ENCODE results near the gene SLC5A8. TPM values are rescaled to one million over a fixed set of nuclear protein-coding genes. Genes with fewer than 3 reads are reported as not detected.
"Not testable (repeated sequence)": the region's sequence is repeated elsewhere in the genome, so short reads cannot be mapped to it uniquely, and the experiment has no call there.

The SLC5A8 gene
- total RNA-seq, 2 donors from 2014 or later = 0.06 to 0.15 TPM

GRCh38 chr12:101174541-101174940, 35.5 kb downstream of the SLC5A8 start:
- DNase-seq (peak; percentile 38 to 49), ATAC-seq (peak; percentile 99)
- intact Hi-C loops (cut with DNase I, micrococcal nuclease) = no loop called here

GRCh38 chr12:101173197-101173749, 36.8 kb downstream of the SLC5A8 start:
- intact Hi-C loops (cut with DNase I, micrococcal nuclease) = no loop called here
- DNase-seq (no peak), ATAC-seq (no peak)

- ATAC-seq = peak; percentile 36
- DNase-seq = no peak
- intact Hi-C loops (cut with DNase I, micrococcal nuclease) = no loop called here
Observed at GRCh38 chr12:101172316-101172715, 37.7 kb downstream of the SLC5A8 start.

- DNase-seq (no peak), ATAC-seq (no peak)
- intact Hi-C loops (cut with DNase I, micrococcal nuclease) = no loop called here
Observed at GRCh38 chr12:101168001-101168400, 42.0 kb downstream of the SLC5A8 start.

- DNase-seq (no peak), ATAC-seq (no peak)
- intact Hi-C loops (cut with DNase I, micrococcal nuclease) = no loop called here
Observed at GRCh38 chr12:101166866-101167265, 43.2 kb downstream of the SLC5A8 start.

- ATAC-seq (no peak), DNase-seq (no peak)
- intact Hi-C loops (cut with DNase I, micrococcal nuclease) = no loop called here
Observed at GRCh38 chr12:101165319-101165718, 44.7 kb downstream of the SLC5A8 start.

GRCh38 chr12:101145777-101146431, 64.1 kb downstream of the SLC5A8 start:
- DNase-seq; intact Hi-C loops (cut with DNase I, micrococcal nuclease); ATAC-seq: not testable (repeated sequence)

GRCh38 chr12:101127521-101128219, 82.4 kb downstream of the SLC5A8 start:
- no peak for DNase-seq
- no peak for ATAC-seq
- intact Hi-C loops (cut with DNase I, micrococcal nuclease) = no loop called here

- no peak for DNase-seq
- no peak for ATAC-seq
- intact Hi-C loops (cut with DNase I, micrococcal nuclease) = no loop called here
Observed at GRCh38 chr12:101117842-101118241, 92.2 kb downstream of the SLC5A8 start.

- no peak for ATAC-seq
- DNase-seq = no peak
- intact Hi-C loops (cut with DNase I, micrococcal nuclease) = no loop called here
Observed at GRCh38 chr12:101116911-101117310, 93.1 kb downstream of the SLC5A8 start.

GRCh38 chr12:101115326-101115725, 94.7 kb downstream of the SLC5A8 start:
- DNase-seq (no peak), ATAC-seq (no peak)
- intact Hi-C loops (cut with DNase I, micrococcal nuclease) = no loop called here

GRCh38 chr12:101111441-101111840, 98.6 kb downstream of the SLC5A8 start:
- no peak for DNase-seq
- intact Hi-C loops (cut with DNase I, micrococcal nuclease) = no loop called here
- no peak for ATAC-seq

- no peak for DNase-seq
- intact Hi-C loops (cut with DNase I, micrococcal nuclease) = no loop called here
- ATAC-seq = no peak
Observed at GRCh38 chr12:101110866-101111265, 99.2 kb downstream of the SLC5A8 start.

- DNase-seq = no peak
Observed at GRCh38 chr12:101108130-101108529, 101.9 kb downstream of the SLC5A8 start.

GRCh38 chr12:101107032-101107763, 102.8 kb downstream of the SLC5A8 start:
- intact Hi-C loops (cut with DNase I, micrococcal nuclease) = no loop called here
- ATAC-seq (no peak), DNase-seq (no peak)

More at GRCh38 chr12:101108130-101108529, 101.9 kb downstream of the SLC5A8 start:
- no peak for ATAC-seq
- intact Hi-C loops (cut with DNase I, micrococcal nuclease) = no loop called here

Other genes starting within 250 kb of the SLC5A8 start
- gene UTP20, start 69.9 kb upstream of the SLC5A8 start, total RNA-seq = 1 to 10 TPM; 7.0 to 8.5 TPM
- 10 to 100 TPM; 72.0 to 94.3 TPM for gene ARL1, start 197.5 kb upstream of the SLC5A8 start, total RNA-seq

All from left colon (tissue), 2 donors.